ENCODE data around the gene PIR. TPM values are rescaled to one million over a fixed set of nuclear protein-coding genes. Genes with fewer than 3 reads are reported as not detected.

The PIR gene
- total RNA-seq, 1 experiment from 2014 or later = 27.5 TPM

DNA sequence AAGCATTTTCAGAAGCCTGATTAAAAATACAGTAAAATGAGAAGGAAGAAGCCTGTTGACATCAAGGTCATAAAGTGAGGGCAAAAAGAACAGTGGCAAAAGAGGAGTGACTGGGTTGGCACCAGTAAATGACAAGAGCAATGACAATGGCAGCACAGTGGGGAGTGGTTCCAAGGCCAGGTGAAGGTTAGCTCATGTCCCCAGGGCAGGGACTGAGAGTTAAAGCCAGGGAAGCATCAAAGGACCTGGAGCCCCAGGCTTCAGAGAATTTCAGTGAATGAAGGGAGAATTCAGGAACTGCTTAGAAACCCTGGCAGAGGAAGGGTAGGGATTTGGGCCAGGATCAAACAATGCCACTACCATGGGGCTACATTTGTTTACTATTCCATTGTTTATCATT is 149.0 kb downstream of the PIR start:
- POLR2A ChIA-PET = no interaction called here
- H3K4me2 ChIP-seq (ENCODE audit: low read length) = no peak overlapping the region
- H3K79me2 ChIP-seq (ENCODE audit: insufficient read depth, low read length) = no peaks in the 10 kb centered on the region
- no peaks in the 10 kb centered on the region for H3K27me3 ChIP-seq (ENCODE audit: insufficient read depth, low read length)
- H3K9ac ChIP-seq (ENCODE audit: low read length) = no peak overlapping the region
- RAD21 ChIA-PET (ENCODE audit: low non-redundant PET in 1 of 2, low total read pairs in 2 of 2, uncharacterized antibody in 2 of 2, unreplicated experiment in 2 of 2) = no interaction called here
- H3K27ac ChIP-seq (ENCODE audit: low read depth, low read length) = no peak overlapping the region
- no peaks in the 10 kb centered on the region for H4K20me1 ChIP-seq (ENCODE audit: insufficient read depth)
- H2AFZ ChIP-seq (ENCODE audit: low read depth, low read length, poor library complexity, severe bottlenecking) = no peak overlapping the region
- no peaks in the 10 kb centered on the region for H3K36me3 ChIP-seq (ENCODE audit: control insufficient read depth in 1 of 2, insufficient read depth in 2 of 2, low read length in 2 of 2)
- ATAC-seq (no peak), DNase-seq (ENCODE audit: low read depth, low spot score) (no peak)
- no peaks in the 10 kb centered on the region for H3K4me1 ChIP-seq (ENCODE audit: control insufficient read depth in 1 of 2, insufficient read depth in 2 of 2, low read length in 2 of 2)
- no peak overlapping the region for H3K4me3 ChIP-seq (replicated peaks in 1 of 2; ENCODE audit: low read depth in 1 of 2, low read length in 2 of 2)
- TF ChIP-seq CBX3 (IDR thresholded peaks at IDR 0.05; ENCODE audit: low read depth) (no peak), POLR2AphosphoS5 (IDR thresholded peaks at IDR 0.05; ENCODE audit: low read depth, low read length) (no peak), EGR1 (IDR thresholded peaks at IDR 0.05; ENCODE audit: low read depth) (no peak), EZH2phosphoT487 (IDR thresholded peaks at IDR 0.05; ENCODE audit: borderline replicate concordance) (no peak), FOSL1 (IDR thresholded peaks at IDR 0.05; ENCODE audit: low read depth) (no peak), YY1 (IDR thresholded peaks at IDR 0.05; ENCODE audit: extremely low read depth, insufficient replicate concordance, low read depth, low read length) (no peak), ELF1 (IDR thresholded peaks at IDR 0.05; ENCODE audit: borderline replicate concordance, low read depth) (no peak), CEBPB (IDR thresholded peaks at IDR 0.05; ENCODE audit: low read depth) (no peak), TCF7L2 (IDR thresholded peaks at IDR 0.05; ENCODE audit: borderline replicate concordance, extremely low read depth, insufficient read depth, insufficient read length) (no peak), SIN3A (IDR thresholded peaks at IDR 0.05; ENCODE audit: low read depth) (no peak), ZNF274 (IDR thresholded peaks at IDR 0.05; ENCODE audit: low read depth, low read length) (no peak), ZFX (IDR thresholded peaks at IDR 0.05) (no peak)
- TF ChIP-seq, protein P1, sequence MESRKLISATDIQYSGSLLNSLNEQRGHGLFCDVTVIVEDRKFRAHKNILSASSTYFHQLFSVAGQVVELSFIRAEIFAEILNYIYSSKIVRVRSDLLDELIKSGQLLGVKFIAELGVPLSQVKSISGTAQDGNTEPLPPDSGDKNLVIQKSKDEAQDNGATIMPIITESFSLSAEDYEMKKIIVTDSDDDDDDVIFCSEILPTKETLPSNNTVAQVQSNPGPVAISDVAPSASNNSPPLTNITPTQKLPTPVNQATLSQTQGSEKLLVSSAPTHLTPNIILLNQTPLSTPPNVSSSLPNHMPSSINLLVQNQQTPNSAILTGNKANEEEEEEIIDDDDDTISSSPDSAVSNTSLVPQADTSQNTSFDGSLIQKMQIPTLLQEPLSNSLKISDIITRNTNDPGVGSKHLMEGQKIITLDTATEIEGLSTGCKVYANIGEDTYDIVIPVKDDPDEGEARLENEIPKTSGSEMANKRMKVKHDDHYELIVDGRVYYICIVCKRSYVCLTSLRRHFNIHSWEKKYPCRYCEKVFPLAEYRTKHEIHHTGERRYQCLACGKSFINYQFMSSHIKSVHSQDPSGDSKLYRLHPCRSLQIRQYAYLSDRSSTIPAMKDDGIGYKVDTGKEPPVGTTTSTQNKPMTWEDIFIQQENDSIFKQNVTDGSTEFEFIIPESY (IDR thresholded peaks at IDR 0.05; ENCODE audit: extremely low read depth, insufficient replicate concordance, low read length) = no peak
- TF ChIP-seq, protein P2, sequence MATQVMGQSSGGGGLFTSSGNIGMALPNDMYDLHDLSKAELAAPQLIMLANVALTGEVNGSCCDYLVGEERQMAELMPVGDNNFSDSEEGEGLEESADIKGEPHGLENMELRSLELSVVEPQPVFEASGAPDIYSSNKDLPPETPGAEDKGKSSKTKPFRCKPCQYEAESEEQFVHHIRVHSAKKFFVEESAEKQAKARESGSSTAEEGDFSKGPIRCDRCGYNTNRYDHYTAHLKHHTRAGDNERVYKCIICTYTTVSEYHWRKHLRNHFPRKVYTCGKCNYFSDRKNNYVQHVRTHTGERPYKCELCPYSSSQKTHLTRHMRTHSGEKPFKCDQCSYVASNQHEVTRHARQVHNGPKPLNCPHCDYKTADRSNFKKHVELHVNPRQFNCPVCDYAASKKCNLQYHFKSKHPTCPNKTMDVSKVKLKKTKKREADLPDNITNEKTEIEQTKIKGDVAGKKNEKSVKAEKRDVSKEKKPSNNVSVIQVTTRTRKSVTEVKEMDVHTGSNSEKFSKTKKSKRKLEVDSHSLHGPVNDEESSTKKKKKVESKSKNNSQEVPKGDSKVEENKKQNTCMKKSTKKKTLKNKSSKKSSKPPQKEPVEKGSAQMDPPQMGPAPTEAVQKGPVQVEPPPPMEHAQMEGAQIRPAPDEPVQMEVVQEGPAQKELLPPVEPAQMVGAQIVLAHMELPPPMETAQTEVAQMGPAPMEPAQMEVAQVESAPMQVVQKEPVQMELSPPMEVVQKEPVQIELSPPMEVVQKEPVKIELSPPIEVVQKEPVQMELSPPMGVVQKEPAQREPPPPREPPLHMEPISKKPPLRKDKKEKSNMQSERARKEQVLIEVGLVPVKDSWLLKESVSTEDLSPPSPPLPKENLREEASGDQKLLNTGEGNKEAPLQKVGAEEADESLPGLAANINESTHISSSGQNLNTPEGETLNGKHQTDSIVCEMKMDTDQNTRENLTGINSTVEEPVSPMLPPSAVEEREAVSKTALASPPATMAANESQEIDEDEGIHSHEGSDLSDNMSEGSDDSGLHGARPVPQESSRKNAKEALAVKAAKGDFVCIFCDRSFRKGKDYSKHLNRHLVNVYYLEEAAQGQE (IDR thresholded peaks at IDR 0.05; ENCODE audit: low read depth) = no peak
- TF ChIP-seq, protein P3, sequence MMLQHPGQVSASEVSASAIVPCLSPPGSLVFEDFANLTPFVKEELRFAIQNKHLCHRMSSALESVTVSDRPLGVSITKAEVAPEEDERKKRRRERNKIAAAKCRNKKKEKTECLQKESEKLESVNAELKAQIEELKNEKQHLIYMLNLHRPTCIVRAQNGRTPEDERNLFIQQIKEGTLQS (IDR thresholded peaks at IDR 0.05) = no peak
- CTCF ChIA-PET = no interaction called here
- H3K9me3 ChIP-seq (ENCODE audit: control insufficient read depth in 1 of 2, insufficient read depth in 1 of 2, low read depth in 1 of 2, low read length in 2 of 2) = no peaks in the 10 kb centered on the region
- intact Hi-C loops (cut with micrococcal nuclease) = no loop called here
- no TSS peak for BruUV-seq (replicated peaks)
- no peaks in the 10 kb centered on the region for H3K9me2 ChIP-seq (ENCODE audit: insufficient read depth)

Data from HCT116 (cell line).